ENCODE measurements around the gene ZBTB8B. TPM values are rescaled to one million over a fixed set of nuclear protein-coding genes. Genes with fewer than 3 reads are reported as not detected.
"Not testable (repeated sequence)": the region's sequence is repeated elsewhere in the genome, so short reads cannot be mapped to it uniquely, and the experiment has no call there.

The ZBTB8B gene
- total RNA-seq, 1 experiment from 2014 or later, result 0.08 TPM

- BruUV-seq (replicated peaks); H3K4me1 ChIP-seq (ENCODE audit: control insufficient read depth, insufficient read depth, low read length); H3K4me3 ChIP-seq (ENCODE audit: low read depth in 2 of 2, low read length in 2 of 2); in situ Hi-C loops (cut with HindIII; ENCODE audit: low pct_unique_long_range_greater_than_20kb, low sequenced_read_pairs); POLR2A ChIA-PET; H3K9me3 ChIP-seq (ENCODE audit: control insufficient read depth, insufficient read depth, low read depth, low read length); H3K36me3 ChIP-seq (ENCODE audit: control insufficient read depth, insufficient read depth, low read length); CTCF ChIA-PET; H3K27me3 ChIP-seq (ENCODE audit: control insufficient read depth, insufficient read depth, low read length); ATAC-seq; H3K27ac ChIP-seq (ENCODE audit: low read length); DNase-seq (ENCODE audit: low read depth, low spot score): not testable (repeated sequence)
- intact Hi-C loops (cut with micrococcal nuclease; ENCODE audit: unreplicated experiment), result loop anchor here (10.0 kb wide), 1 partner anchor 433 kb away; the partner anchor contains the start of gene FNDC5
Observed at GRCh38 chr1:32441467-32441866, 23.4 kb upstream of the ZBTB8B start.

- DNase-seq (ENCODE audit: low read depth, low spot score), result no peak
- ChIA-PET POLR2A (no interaction called here), CTCF (interaction anchor here (0.6 to 1.0 kb wide), 5 partner anchors 19 to 666 kb away, joined by 3 to 10 read pairs (median 4); no protein-coding TSS in a partner anchor)
- Histone ChIP-seq H3K4me1 (ENCODE audit: control insufficient read depth, insufficient read depth, low read length) (peaks cover 5% of the 10 kb centered on the region; the same call in 1 of the 2 replicates), H3K4me3 (ENCODE audit: low read depth in 2 of 2, low read length in 2 of 2) (peak overlapping the region; percentile 17 to 28), H3K27ac (ENCODE audit: low read length) (no peak overlapping the region), H3K9me3 (ENCODE audit: control insufficient read depth, insufficient read depth, low read depth, low read length) (no peaks in the 10 kb centered on the region), H3K27me3 (ENCODE audit: control insufficient read depth, insufficient read depth, low read length) (no peaks in the 10 kb centered on the region), H3K36me3 (ENCODE audit: control insufficient read depth, insufficient read depth, low read length) (no peaks in the 10 kb centered on the region)
- intact Hi-C loops (cut with micrococcal nuclease; ENCODE audit: unreplicated experiment) (loop anchor here (10.0 kb wide), 1 partner anchor 427 kb away; the partner anchor contains the start of gene FNDC5), in situ Hi-C loops (cut with HindIII; ENCODE audit: low pct_unique_long_range_greater_than_20kb, low sequenced_read_pairs) (no loop called here)
- BruUV-seq (replicated peaks), result no TSS peak
- TF ChIP-seq SIN3A (IDR thresholded peaks at IDR 0.05; ENCODE audit: borderline replicate concordance, insufficient read depth, low read depth, low read length), result no peak
- TF ChIP-seq TCF7L2 (IDR thresholded peaks at IDR 0.05; ENCODE audit: low read depth, low read length), result no peak
- no peak for TF ChIP-seq CTCF (IDR thresholded peaks at IDR 0.05)
- ATAC-seq, result peak; percentile 71; the same call in 1 of the 2 replicates
Observed at GRCh38 chr1:32447469-32448185, 17.2 kb upstream of the ZBTB8B start.

- BruUV-seq (replicated peaks), result not testable (repeated sequence)
Observed at GRCh38 chr1:32448186-32448772, 16.6 kb upstream of the ZBTB8B start.

More at GRCh38 chr1:32448186-32448772, 16.6 kb upstream of the ZBTB8B start:
- H3K36me3 ChIP-seq (ENCODE audit: control insufficient read depth, insufficient read depth, low read length); H3K27ac ChIP-seq (ENCODE audit: low read length); in situ Hi-C loops (cut with HindIII; ENCODE audit: low pct_unique_long_range_greater_than_20kb, low sequenced_read_pairs); POLR2A ChIA-PET; H3K4me1 ChIP-seq (ENCODE audit: control insufficient read depth, insufficient read depth, low read length); H3K27me3 ChIP-seq (ENCODE audit: control insufficient read depth, insufficient read depth, low read length); H3K9me3 ChIP-seq (ENCODE audit: control insufficient read depth, insufficient read depth, low read depth, low read length): not testable (repeated sequence)
- intact Hi-C loops (cut with micrococcal nuclease; ENCODE audit: unreplicated experiment), result loop anchor here (10.0 kb wide), 1 partner anchor 427 kb away; the partner anchor contains the start of gene FNDC5
- TF ChIP-seq CTCF (IDR thresholded peaks at IDR 0.05), result peak; percentile 93
- CTCF ChIA-PET, result interaction anchor here (0.5 to 1.0 kb wide), 7 partner anchors 22 to 665 kb away, joined by 3 to 10 read pairs (median 4); no protein-coding TSS in a partner anchor
- ATAC-seq (peak; percentile 88), DNase-seq (ENCODE audit: low read depth, low spot score) (peak; percentile 80)
- peak overlapping the region; percentile 17 to 28 for H3K4me3 ChIP-seq (ENCODE audit: low read depth in 2 of 2, low read length in 2 of 2)

Measured in Panc1 (cell line).